NT2/D1 (cell line): ENCODE results near the gene UQCC5.

Source experiments
- DNase-seq: peaks from one replicate; pipeline ENCODE4 v3.0.0-alpha.2; 2011; ENCODE audit warnings: low read depth, low spot score
- H3K27me3 ChIP-seq: 2 replicates; pipeline ENCODE4 v1.6.0; 2011; ENCODE audit warnings: mild to moderate bottlenecking; ENCODE audit not compliant: insufficient read length, insufficient read depth
- H3K36me3 ChIP-seq: 2 replicates; pipeline ENCODE4 v1.6.1; 2011; ENCODE audit warnings: mild to moderate bottlenecking, low read length, mixed read lengths; ENCODE audit not compliant: insufficient read depth, insufficient read length
- H3K4me1 ChIP-seq: 2 replicates; pipeline ENCODE4 v1.5.1; 2011; ENCODE audit not compliant: insufficient read depth, insufficient read length
- H3K4me3 ChIP-seq: 2 replicates; pipeline ENCODE4 v1.5.1; 2011; ENCODE audit warnings: low read depth; ENCODE audit not compliant: insufficient read length
- H3K9ac ChIP-seq: 2 replicates; pipeline ENCODE4 v1.6.0; 2011; ENCODE audit warnings: low read depth; ENCODE audit not compliant: insufficient read length
- H3K9me3 ChIP-seq: 2 replicates; pipeline ENCODE4 v1.5.1; 2011; ENCODE audit warnings: mild to moderate bottlenecking, low read length; ENCODE audit not compliant: insufficient read depth
- SUZ12 ChIP-seq: IDR thresholded peaks from 2 replicates; pipeline ENCODE4 v1.6.1; 2011; ENCODE audit not compliant: insufficient read length, insufficient read depth; ENCODE audit errors: extremely low read depth
- YY1 ChIP-seq: IDR thresholded peaks from 2 replicates; pipeline ENCODE4 v1.6.1; 2011; ENCODE audit not compliant: insufficient read length, insufficient read depth
- ZNF274 ChIP-seq: IDR thresholded peaks from 2 replicates; pipeline ENCODE4 v1.6.1; 2011; ENCODE audit warnings: mild to moderate bottlenecking, low read depth, low read length

The UQCC5 gene

DNA sequence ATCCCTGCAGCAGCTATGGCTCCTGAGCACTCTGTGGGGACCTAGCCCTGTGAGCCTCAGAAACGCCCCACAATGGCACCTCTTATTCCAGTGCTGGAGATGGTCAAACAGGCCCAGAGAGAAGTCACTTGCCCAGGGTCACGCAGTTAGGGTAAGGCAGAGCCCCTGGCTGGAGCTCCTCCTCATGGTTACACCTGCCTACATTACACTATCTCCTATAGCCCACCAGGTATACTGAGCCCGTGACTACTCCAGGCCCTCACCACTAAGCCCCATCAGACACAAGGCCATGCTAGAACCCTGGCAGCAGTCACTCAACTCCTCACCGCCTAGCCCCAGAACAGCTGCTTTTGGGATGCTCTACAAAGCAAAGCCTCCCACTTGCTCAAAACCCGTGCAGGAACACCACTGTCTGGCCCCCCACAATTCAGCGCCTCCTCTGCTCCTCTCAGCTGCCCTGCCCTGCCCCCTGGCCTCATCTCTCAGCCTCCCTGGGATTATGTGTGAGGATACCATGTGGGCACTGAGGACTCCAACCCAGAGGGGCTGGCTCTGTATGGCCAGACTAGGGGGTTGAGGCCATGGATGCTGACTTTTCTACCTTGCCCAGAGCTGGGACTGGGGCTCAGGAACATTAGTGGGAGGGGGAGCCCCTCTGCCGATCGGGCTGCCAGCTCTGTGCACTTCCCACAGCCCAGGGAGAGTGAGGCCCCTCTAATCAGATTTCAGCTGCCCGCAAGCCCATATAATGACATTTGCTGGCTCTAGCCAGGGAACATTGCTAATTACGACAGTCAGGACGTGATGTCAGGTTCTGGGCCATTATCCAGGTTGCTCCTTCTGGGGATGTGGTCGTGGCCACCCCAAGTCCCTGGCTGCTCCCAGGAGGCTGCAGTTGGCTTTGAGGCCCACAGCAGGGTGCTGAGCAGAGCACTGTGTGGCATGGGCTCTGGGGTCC, 6.8 kb upstream of the UQCC5 start:
- Histone ChIP-seq H3K4me1 (peaks cover 24% of the 10 kb centered on the region), H3K9ac (peak overlapping the region; percentile 36), H3K9me3 (no peaks in the 10 kb centered on the region), H3K36me3 (peaks cover 79% of the 10 kb centered on the region), H3K27me3 (no peaks in the 10 kb centered on the region), H3K4me3 (no peak overlapping the region)
- no peak for DNase-seq
- no peak for TF ChIP-seq SUZ12
- no peak for TF ChIP-seq ZNF274

DNA sequence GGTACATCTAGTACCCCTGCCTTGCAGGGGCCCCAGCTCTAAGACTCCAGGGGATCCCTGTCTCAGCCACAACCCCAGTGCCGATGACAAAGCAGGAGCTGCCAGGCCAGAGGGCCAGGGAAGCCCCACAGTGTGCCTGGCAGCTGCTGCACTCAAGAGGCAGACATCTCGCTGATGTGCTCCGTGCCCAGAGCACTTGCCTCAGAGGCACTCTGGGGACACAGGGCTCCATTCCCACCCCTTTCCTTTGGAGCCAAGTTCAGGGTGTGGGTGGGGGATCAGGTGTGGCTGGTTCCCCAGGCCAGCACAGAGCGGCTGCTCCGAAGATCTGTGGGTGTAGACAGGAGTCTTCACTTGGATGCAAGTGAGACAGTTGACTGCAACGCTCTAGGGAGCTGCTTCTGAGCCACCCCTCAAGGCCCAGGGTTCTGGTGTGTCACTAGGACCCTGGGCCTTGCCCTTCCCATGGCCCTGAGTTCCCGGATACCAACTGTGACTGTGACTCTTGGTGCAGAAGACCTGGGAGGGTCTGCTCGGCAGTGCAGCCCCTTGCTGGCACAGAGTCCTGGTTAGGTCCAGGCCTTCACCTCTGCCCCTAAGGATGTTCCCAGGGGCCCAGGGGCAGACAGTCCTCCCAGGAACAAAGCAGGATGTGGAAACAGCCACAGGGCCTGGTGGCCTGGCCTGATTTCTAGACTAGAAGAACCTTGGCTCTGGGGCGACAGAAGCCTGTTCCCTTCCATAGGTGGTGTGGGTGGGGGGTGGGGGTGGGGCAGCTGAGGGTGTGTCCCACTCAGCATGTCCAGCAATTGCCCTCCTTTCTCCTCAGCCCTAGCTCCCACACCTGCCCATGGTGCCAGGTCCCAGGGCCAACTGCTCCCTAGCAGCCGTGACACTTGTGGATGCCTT, 5.2 kb upstream of the UQCC5 start:
- H3K4me1 ChIP-seq: peaks cover 27% of the 10 kb centered on the region
- H3K4me3 ChIP-seq: peak overlapping the region; percentile 91
- no peaks in the 10 kb centered on the region for H3K9me3 ChIP-seq
- H3K9ac ChIP-seq: peak overlapping the region; percentile 96
- DNase-seq: no peak
- H3K27me3 ChIP-seq: no peaks in the 10 kb centered on the region
- TF ChIP-seq YY1 (no peak), SUZ12 (no peak), ZNF274 (no peak)
- peaks cover 64% of the 10 kb centered on the region for H3K36me3 ChIP-seq

DNA sequence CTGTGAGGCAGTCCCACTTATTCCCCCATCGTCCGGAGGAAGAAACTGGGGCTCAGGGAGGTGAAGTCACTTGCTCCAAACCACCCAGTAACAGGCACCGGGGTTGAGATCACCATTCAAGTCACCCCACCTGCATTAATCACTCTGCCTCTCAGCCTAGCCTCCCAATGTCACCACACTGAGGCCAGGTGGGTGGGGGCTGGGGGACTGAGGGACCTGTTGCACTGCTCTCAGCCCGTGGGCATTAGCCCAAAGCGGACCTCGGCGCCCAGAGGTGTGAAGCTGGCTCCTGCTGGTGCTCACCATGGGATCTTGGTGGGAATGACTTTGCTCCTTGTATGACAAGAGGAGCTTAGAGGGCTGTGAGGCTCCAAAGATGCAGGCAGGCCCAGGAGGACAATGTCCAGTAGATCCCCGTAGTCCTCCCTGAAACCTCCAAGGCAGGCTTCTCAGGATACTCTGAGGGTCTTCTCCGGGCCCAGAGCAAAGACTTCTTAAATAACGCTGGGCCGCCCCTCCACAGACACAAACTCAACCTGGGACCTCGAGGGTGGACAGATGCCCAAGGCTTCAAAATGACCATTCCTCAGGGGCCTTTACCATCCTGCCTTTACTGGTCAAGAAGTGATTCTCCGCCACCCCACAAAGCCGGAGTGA, 4.4 kb upstream of the UQCC5 start:
- Histone ChIP-seq H3K27me3 (no peaks in the 10 kb centered on the region), H3K9me3 (no peaks in the 10 kb centered on the region), H3K36me3 (peaks cover 56% of the 10 kb centered on the region), H3K4me1 (peaks cover 27% of the 10 kb centered on the region), H3K9ac (peak overlapping the region; percentile 96), H3K4me3 (peak overlapping the region; percentile 91)
- no peak for DNase-seq
- no peak for TF ChIP-seq ZNF274
- no peak for TF ChIP-seq YY1
- no peak for TF ChIP-seq SUZ12

DNA sequence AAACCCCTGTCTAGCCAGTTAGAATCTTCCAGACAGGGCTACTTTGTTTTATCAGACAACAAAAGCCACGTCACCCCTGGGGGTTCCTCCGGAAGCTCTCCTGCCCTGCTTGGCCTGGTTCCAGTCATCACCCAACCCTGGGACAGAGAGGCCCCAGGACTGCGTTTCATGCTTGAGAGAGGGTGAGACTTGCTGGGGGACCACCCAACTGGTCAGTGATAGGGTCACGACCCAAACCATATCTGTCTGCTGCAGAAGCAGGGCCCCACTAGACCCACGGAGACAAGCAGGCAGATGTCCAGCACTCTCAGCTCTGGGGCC, 3.9 kb upstream of the UQCC5 start:
- H3K4me1 ChIP-seq: peaks cover 22% of the 10 kb centered on the region
- TF ChIP-seq SUZ12 (no peak), ZNF274 (no peak), YY1 (no peak)
- peak overlapping the region; percentile 91 for H3K4me3 ChIP-seq
- no peak for DNase-seq
- no peaks in the 10 kb centered on the region for H3K27me3 ChIP-seq
- peak overlapping the region; percentile 96 for H3K9ac ChIP-seq
- peaks cover 52% of the 10 kb centered on the region for H3K36me3 ChIP-seq
- H3K9me3 ChIP-seq: no peaks in the 10 kb centered on the region

DNA sequence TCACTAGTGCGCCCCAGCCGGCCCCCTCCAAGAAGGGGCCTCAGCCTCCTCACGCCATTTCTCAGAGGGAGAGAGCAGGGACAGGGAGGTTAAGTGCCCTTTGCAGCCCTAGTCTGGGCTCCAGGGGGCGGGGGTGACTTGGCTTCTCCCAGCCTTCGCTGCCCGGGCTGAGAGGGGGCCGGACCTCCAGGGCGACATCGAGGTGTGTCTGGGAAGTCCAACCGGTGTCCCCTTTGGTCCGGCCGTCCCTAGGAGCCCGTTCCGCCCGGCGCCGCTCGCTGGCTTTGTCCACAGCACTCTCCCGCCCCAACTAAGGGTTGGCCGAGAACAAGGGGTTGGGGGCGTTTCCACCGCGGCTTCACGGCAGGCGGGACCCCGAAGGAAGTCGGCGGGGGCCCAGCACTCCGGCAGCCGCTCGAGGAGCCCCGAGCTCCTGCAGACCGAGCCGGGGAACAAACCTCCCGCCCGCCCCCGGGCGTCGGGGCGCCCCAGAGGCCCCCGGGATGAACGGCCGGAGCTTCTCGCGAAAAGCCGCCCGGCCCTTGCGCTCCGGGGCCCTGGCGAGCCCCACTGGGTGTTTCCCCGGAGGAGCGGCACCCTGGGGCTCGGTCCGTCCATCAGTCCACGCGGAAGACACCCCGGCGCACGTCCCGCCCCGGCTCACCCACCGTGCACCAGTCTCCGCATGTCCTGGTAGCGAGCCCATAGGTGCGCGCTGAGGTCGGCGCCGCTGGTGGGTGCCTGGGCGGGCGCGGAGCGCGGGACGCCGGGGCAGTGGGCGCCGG, 3.4 kb upstream of the UQCC5 start:
- H3K27me3 ChIP-seq: no peaks in the 10 kb centered on the region
- no peaks in the 10 kb centered on the region for H3K9me3 ChIP-seq
- TF ChIP-seq YY1 (no peak), SUZ12 (no peak), ZNF274 (no peak)
- H3K4me3 ChIP-seq: peak overlapping the region; percentile 91
- peaks cover 52% of the 10 kb centered on the region for H3K36me3 ChIP-seq
- peaks cover 18% of the 10 kb centered on the region for H3K4me1 ChIP-seq
- H3K9ac ChIP-seq: peak overlapping the region; percentile 96
- DNase-seq: peak; percentile 13

DNA sequence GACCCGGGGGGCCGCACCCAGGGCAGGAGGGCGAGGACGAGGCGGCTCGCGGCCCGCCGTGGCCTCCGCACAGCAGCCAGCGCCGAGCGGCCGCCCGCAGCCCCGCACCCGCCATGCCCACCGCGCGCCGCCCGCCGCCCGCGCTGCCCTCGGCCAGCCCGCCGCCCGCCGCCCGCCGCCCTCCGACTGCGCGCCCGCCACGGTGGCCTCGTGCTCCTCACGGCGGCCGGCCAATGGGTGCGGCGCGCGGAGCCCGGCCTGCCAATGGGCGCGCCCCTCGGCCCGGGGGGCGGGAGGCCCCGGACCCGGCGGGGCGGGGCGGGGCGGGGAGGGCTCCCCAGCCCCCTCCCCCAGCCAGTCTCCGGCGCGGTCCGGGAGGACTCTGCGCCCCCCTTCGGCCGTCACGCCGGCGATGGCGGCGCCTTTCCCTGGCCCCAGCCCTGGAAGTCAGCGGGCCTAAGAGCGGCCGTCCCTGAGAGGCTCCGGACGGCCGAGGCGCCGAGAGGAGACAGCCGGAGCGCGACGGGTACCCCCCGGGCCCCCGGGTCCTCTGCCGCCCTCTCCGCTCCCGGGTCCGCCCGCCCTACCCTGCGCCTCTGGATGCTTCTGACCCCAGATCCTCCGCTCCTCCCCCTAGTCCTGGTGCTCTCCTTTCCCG, 2.7 kb upstream of the UQCC5 start, which contains the start of gene NT5DC2:
Gene NT5DC2 (minus strand): TSS at position 235 of the 658 bp plus-strand sequence. CDS start 120 bp downstream, at position 115.
- peak within 1 kb of the TSS; percentile 91 for H3K4me3 ChIP-seq
- peak within 1 kb of the TSS; percentile 96 for H3K9ac ChIP-seq
- TF ChIP-seq YY1 (peak; percentile 30), SUZ12 (no peak)

More for the DNA sequence above, 2.7 kb upstream of the UQCC5 start, which contains the start of gene NT5DC2:
- Histone ChIP-seq H3K27me3 (no peaks in the 10 kb centered on the region), H3K4me1 (peaks cover 18% of the 10 kb centered on the region), H3K9me3 (no peaks in the 10 kb centered on the region), H3K36me3 (peaks cover 50% of the 10 kb centered on the region)
- peak; percentile 23 for DNase-seq
